HEK293T (cell line): ENCODE measurements around the gene DOCK1.
"Not testable (repeated sequence)": the region's sequence is repeated elsewhere in the genome, so short reads cannot be mapped to it uniquely, and the experiment has no call there.

Source experiments
- CTCF ChIA-PET: fragments of 350-600 bp; formaldehyde crosslinking; extraction: SDS; loops from one replicate; lab custom pipeline; 2021; ENCODE audit warnings: antibody characterized with exemption, inconsistent platforms; lab: Yijun Ruan, JAX
- POLR2A ChIA-PET: fragments of 350-600 bp; formaldehyde crosslinking; extraction: SDS; loops from one replicate; lab custom pipeline; 2020; ENCODE audit warnings: antibody characterized with exemption, inconsistent platforms; lab: Yijun Ruan, JAX
- DNase-seq: peaks from one replicate; pipeline ENCODE4 v3.0.0; 2012; ENCODE audit warnings: mixed read lengths; ENCODE audit errors: extremely low spot score
- ARNT ChIP-seq: fragments of 450-650 bp; IDR thresholded peaks from 2 replicates; pipeline ENCODE4 v1.6.1; 2017; ENCODE audit warnings: mild to moderate bottlenecking
- BHLHE40 ChIP-seq: fragments of 450-650 bp; IDR thresholded peaks from 2 replicates; pipeline ENCODE4 v1.6.1; 2016; ENCODE audit warnings: mild to moderate bottlenecking, moderate library complexity, borderline replicate concordance
- CTBP1 ChIP-seq: fragments of 450-650 bp; IDR thresholded peaks from 2 replicates; pipeline ENCODE4 v1.6.1; 2016; ENCODE audit warnings: borderline replicate concordance
- ELF4 ChIP-seq: fragments of 450-650 bp; IDR thresholded peaks from 2 replicates; pipeline ENCODE4 v1.6.1; 2017; ENCODE audit warnings: antibody characterized with exemption
- FOXA1 ChIP-seq: fragments of 450-650 bp; IDR thresholded peaks from 2 replicates; pipeline ENCODE4 v1.6.1; 2016; ENCODE audit warnings: mild to moderate bottlenecking
- FOXK2 ChIP-seq: fragments of 450-650 bp; IDR thresholded peaks from 2 replicates; pipeline ENCODE4 v1.6.1; 2016; ENCODE audit warnings: mild to moderate bottlenecking
- FOXM1 ChIP-seq: fragments of 450-650 bp; IDR thresholded peaks from 2 replicates; pipeline ENCODE4 v1.6.1; 2017; ENCODE audit warnings: mild to moderate bottlenecking, borderline replicate concordance
- HDGF ChIP-seq: fragments of 450-650 bp; IDR thresholded peaks from 2 replicates; pipeline ENCODE4 v1.6.1; 2017; ENCODE audit warnings: antibody characterized with exemption, borderline replicate concordance
- L3MBTL2 ChIP-seq: fragments of 450-650 bp; conservative IDR thresholded peaks from 2 replicates; pipeline ENCODE4 v1.6.1; 2016; ENCODE audit warnings: mild to moderate bottlenecking
- LEF1 ChIP-seq: fragments of 450-650 bp; IDR thresholded peaks from 2 replicates; pipeline ENCODE4 v1.6.1; 2017; ENCODE audit warnings: mild to moderate bottlenecking, borderline replicate concordance
- NFRKB ChIP-seq: fragments of 450-650 bp; IDR thresholded peaks from 2 replicates; pipeline ENCODE4 v1.6.1; 2016; ENCODE audit warnings: mild to moderate bottlenecking, moderate library complexity
- PKNOX1 ChIP-seq: fragments of 450-650 bp; IDR thresholded peaks from 2 replicates; pipeline ENCODE4 v1.6.1; 2016
- SP1 ChIP-seq: fragments of 450-650 bp; IDR thresholded peaks from 2 replicates; pipeline ENCODE4 v1.6.1; 2017
- SUZ12 ChIP-seq: fragments of 450-650 bp; IDR thresholded peaks from 2 replicates; pipeline ENCODE4 v1.6.1; 2016; ENCODE audit warnings: mild to moderate bottlenecking
- TARDBP ChIP-seq: fragments of 450-650 bp; IDR thresholded peaks from 2 replicates; pipeline ENCODE4 v1.6.1; 2016
- ZNF384 ChIP-seq: fragments of 450-650 bp; IDR thresholded peaks from 2 replicates; pipeline ENCODE4 v1.6.1; 2016

DOCK1 gene

GRCh38 chr10:127298381-127298780, 393.2 kb downstream of the DOCK1 start:
- ChIA-PET CTCF (no interaction called here), POLR2A (no interaction called here)
- no peak for DNase-seq

GRCh38 chr10:127299192-127299591, 394.0 kb downstream of the DOCK1 start:
- POLR2A ChIA-PET, CTCF ChIA-PET, DNase-seq: not testable (repeated sequence)

More at GRCh38 chr10:127298381-127298780, 393.2 kb downstream of the DOCK1 start:
- TF ChIP-seq HDGF = no peak
- TF ChIP-seq ELF4 = no peak
- no peak for TF ChIP-seq FOXM1
- TF ChIP-seq ZNF384 = no peak
- no peak for TF ChIP-seq ARNT
- no peak for TF ChIP-seq CTBP1
- TF ChIP-seq TARDBP = no peak
- TF ChIP-seq BHLHE40 = no peak
- no peak for TF ChIP-seq PKNOX1
- TF ChIP-seq FOXK2 = no peak
- TF ChIP-seq L3MBTL2 = no peak
- TF ChIP-seq FOXA1 = no peak
- no peak for TF ChIP-seq SP1
- TF ChIP-seq NFRKB = no peak
- TF ChIP-seq SUZ12 = no peak
- no peak for TF ChIP-seq LEF1

- TF ChIP-seq HDGF (no peak), BHLHE40 (no peak), SUZ12 (no peak)
- no peak for DNase-seq
- ChIA-PET POLR2A (no interaction called here), CTCF (no interaction called here)
Observed at GRCh38 chr10:127299956-127300689, 394.9 kb downstream of the DOCK1 start.

GRCh38 chr10:127300868-127301321, 395.7 kb downstream of the DOCK1 start:
- POLR2A ChIA-PET = no interaction called here
- TF ChIP-seq FOXK2 = no peak
- DNase-seq = no peak
- CTCF ChIA-PET = no interaction called here

- TF ChIP-seq SUZ12 = no peak
- TF ChIP-seq ZNF384 = no peak
- TF ChIP-seq HDGF = no peak
- no peak for TF ChIP-seq BHLHE40
- TF ChIP-seq TARDBP = no peak
- TF ChIP-seq PKNOX1 = no peak
- no peak for TF ChIP-seq SP1
- no peak for TF ChIP-seq LEF1
- no peak for TF ChIP-seq L3MBTL2
- TF ChIP-seq FOXK2 = no peak
- TF ChIP-seq NFRKB = no peak
- no peak for TF ChIP-seq CTBP1
- no peak for TF ChIP-seq FOXM1
- TF ChIP-seq FOXA1 = no peak
- no peak for DNase-seq
- POLR2A ChIA-PET = no interaction called here
- CTCF ChIA-PET = interaction anchor here (0.7 kb wide), 1 partner anchor 10 kb away, joined by 6 read pairs; no protein-coding TSS in a partner anchor
Observed at GRCh38 chr10:127302343-127302742, 397.1 kb downstream of the DOCK1 start.

GRCh38 chr10:127303105-127303504, 397.9 kb downstream of the DOCK1 start:
- no peak for DNase-seq
- POLR2A ChIA-PET = no interaction called here
- TF ChIP-seq SUZ12 (no peak), FOXK2 (no peak), LEF1 (no peak), PKNOX1 (no peak), NFRKB (no peak), TARDBP (no peak), ELF4 (no peak), ARNT (no peak), BHLHE40 (no peak), L3MBTL2 (no peak), FOXM1 (no peak), HDGF (no peak), FOXA1 (no peak), CTBP1 (no peak), SP1 (no peak), ZNF384 (no peak)
- CTCF ChIA-PET = interaction anchor here (0.7 kb wide), 1 partner anchor 11 kb away, joined by 3 read pairs; no protein-coding TSS in a partner anchor

GRCh38 chr10:127303746-127304145, 398.5 kb downstream of the DOCK1 start:
- no peak for DNase-seq
- POLR2A ChIA-PET = no interaction called here
- TF ChIP-seq BHLHE40 (no peak), FOXA1 (no peak), ARNT (no peak), SP1 (no peak), PKNOX1 (no peak), ELF4 (no peak), L3MBTL2 (no peak), ZNF384 (no peak), FOXK2 (no peak), FOXM1 (no peak), NFRKB (no peak)
- CTCF ChIA-PET = no interaction called here
